ENCODE data around the gene MISP. TPM values are rescaled to one million over a fixed set of nuclear protein-coding genes. Genes with fewer than 3 reads are reported as not detected.

Gene MISP
- polyA plus RNA-seq, 2 of the 4 experiments (the other 2 are of a cell fraction): 46.5 to 62.7 TPM

GRCh38 chr19:711254-711653, 39.7 kb upstream of the MISP start:
- H3K4me1 ChIP-seq: peaks cover 14% of the 10 kb centered on the region
- peaks cover 7% of the 10 kb centered on the region; the same call in 2 of the 3 replicates for H3K9me3 ChIP-seq
- ChIA-PET POLR2A (no interaction called here), CTCF (interaction anchor here (2.6 kb wide), 1 partner anchor 23 kb away, joined by 11 read pairs; no protein-coding TSS in a partner anchor)
- no peak overlapping the region for H3K4me3 ChIP-seq
- no peak for FAIRE-seq
- no peak overlapping the region for H3K27ac ChIP-seq
- 92% methylated on average over 8 of the region's 8 CpGs for WGBS (ENCODE audit: missing lambda C conversion rate)
- no peak overlapping the region for H3K4me2 ChIP-seq
- ATAC-seq: no peak; a peak in 1 of 6 replicates
- DNase-seq (ENCODE audit: low read depth in 1 of 2, low spot score in 1 of 2): no peak
- TF ChIP-seq RARB (CRISPR knock-in tag; IDR thresholded peaks at IDR 0.05): no peak
- TF ChIP-seq HEYL (CRISPR knock-in tag; IDR thresholded peaks at IDR 0.05): no peak
- TF ChIP-seq NFE2L2 (conservative IDR thresholded peaks at IDR 0.05; ENCODE audit: low read length): no peak
- no peak for TF ChIP-seq E2F6 (IDR thresholded peaks at IDR 0.05; ENCODE audit: borderline replicate concordance, low read depth)
- no peak for TF ChIP-seq MAX (IDR thresholded peaks at IDR 0.05)
- no peak for TF ChIP-seq HDAC2 (IDR thresholded peaks at IDR 0.05)
- TF ChIP-seq SMC3 (IDR thresholded peaks at IDR 0.05): no peak
- TF ChIP-seq RAD21 (conservative IDR thresholded peaks at IDR 0.05 in 1 of 2, IDR thresholded peaks at IDR 0.05 in 1 of 2): no peak
- no peak for TF ChIP-seq ZSCAN20 (CRISPR knock-in tag; IDR thresholded peaks at IDR 0.05)
- no peak for TF ChIP-seq CTCF (IDR thresholded peaks at IDR 0.05)
- TF ChIP-seq MAFK (IDR thresholded peaks at IDR 0.05; ENCODE audit: partially characterized antibody): no peak
- TF ChIP-seq EP300 (IDR thresholded peaks at IDR 0.05): no peak
- no peak for TF ChIP-seq POLR2AphosphoS2 (conservative IDR thresholded peaks at IDR 0.05; ENCODE audit: low read length)
- no peak for TF ChIP-seq JUN (IDR thresholded peaks at IDR 0.05)
- no peak for TF ChIP-seq PHF8 (IDR thresholded peaks at IDR 0.05; ENCODE audit: borderline replicate concordance, low read depth)
- no peak for TF ChIP-seq FOSB (CRISPR knock-in tag; IDR thresholded peaks at IDR 0.05)
- no peak for TF ChIP-seq CHD2 (IDR thresholded peaks at IDR 0.05; ENCODE audit: low read length, partially characterized antibody)
- no peak for TF ChIP-seq HOXB5 (CRISPR knock-in tag; IDR thresholded peaks at IDR 0.05)
- no peak for TF ChIP-seq FOSL2 (IDR thresholded peaks at IDR 0.05)
- TF ChIP-seq FOSL2 (CRISPR knock-in tag; IDR thresholded peaks at IDR 0.05): no peak

GRCh38 chr19:715347-715746, 35.6 kb upstream of the MISP start:
- DNase-seq (ENCODE audit: low read depth in 1 of 2, low spot score in 1 of 2) (no peak), FAIRE-seq (no peak), ATAC-seq (no peak)
- 93% methylated on average over 3 of the region's 3 CpGs for WGBS (ENCODE audit: missing lambda C conversion rate)
- Histone ChIP-seq H3K9me3 (peaks cover 7% of the 10 kb centered on the region; the same call in 2 of the 3 replicates), H3K4me2 (no peak overlapping the region), H3K27ac (no peak overlapping the region), H3K4me3 (no peak overlapping the region), H3K4me1 (no peaks in the 10 kb centered on the region; the same call in 2 of the 3 replicates)
- CTCF ChIA-PET: interaction anchor here (1.0 kb wide), 1 partner anchor 82 kb away, joined by 3 read pairs; the partner anchor contains the start of gene POLRMT
- POLR2A ChIA-PET: no interaction called here
- no peak for TF ChIP-seq CBX2 (IDR thresholded peaks at IDR 0.05; ENCODE audit: borderline replicate concordance, low read depth)
- 0 out of 2 replicates have a peak, but pooled peaks have one; percentile 30 for TF ChIP-seq KDM1A (IDR thresholded peaks at IDR 0.05; ENCODE audit: low read depth)
- TF ChIP-seq HOXB5 (CRISPR knock-in tag; IDR thresholded peaks at IDR 0.05): no peak
- no peak for TF ChIP-seq REST (IDR thresholded peaks at IDR 0.05)
- TF ChIP-seq RARB (CRISPR knock-in tag; IDR thresholded peaks at IDR 0.05): no peak
